Endodermal cell (in vitro differentiated cells): ENCODE measurements around the gene SLC26A2. TPM values are rescaled to one million over a fixed set of nuclear protein-coding genes. Genes with fewer than 3 reads are reported as not detected.

Experiments used
- DNase-seq: peaks from one replicate; pipeline ENCODE4 v3.0.0-alpha.2; 2017
- H3K27ac ChIP-seq: 2 replicates; pipeline ENCODE4 v1.5.1; 2013; ENCODE audit warnings: mild to moderate bottlenecking, low read depth, low read length, moderate library complexity
- H3K27me3 ChIP-seq: 2 replicates; pipeline ENCODE4 v1.6.1; 2013; ENCODE audit warnings: mild to moderate bottlenecking, low read length, moderate library complexity; ENCODE audit not compliant: insufficient read depth, control insufficient read depth, poor library complexity, severe bottlenecking
- H3K36me3 ChIP-seq: 2 replicates; pipeline ENCODE4 v1.7.0; 2013; ENCODE audit warnings: mild to moderate bottlenecking, low read length, moderate library complexity; ENCODE audit not compliant: control insufficient read depth, insufficient read depth
- H3K4me1 ChIP-seq: one replicate; pipeline ENCODE4 v1.7.0; 2013; ENCODE audit warnings: low read length; ENCODE audit not compliant: control insufficient read depth, insufficient read depth
- H3K4me3 ChIP-seq: 2 replicates; pipeline ENCODE4 v1.5.1; 2013; ENCODE audit warnings: mild to moderate bottlenecking, low read length, moderate library complexity
- H3K9ac ChIP-seq: 2 replicates; pipeline ENCODE4 v1.6.1; 2013; ENCODE audit warnings: mild to moderate bottlenecking, low read length, moderate library complexity; ENCODE audit not compliant: poor library complexity, severe bottlenecking; ENCODE audit errors: extremely low read depth
- H3K9me3 ChIP-seq: 2 replicates; pipeline ENCODE4 v1.6.1; 2013; ENCODE audit warnings: mild to moderate bottlenecking, low read length, moderate library complexity; ENCODE audit not compliant: control insufficient read depth
- H3K27ac Mint-ChIP-seq: 2 replicates; pipeline ENCODE4 v1.8.0; 2020; ENCODE audit warnings: mixed read lengths
- H3K27me3 Mint-ChIP-seq: 2 replicates; pipeline ENCODE4 v1.8.0; 2021; ENCODE audit warnings: mild to moderate bottlenecking, mixed read lengths; ENCODE audit not compliant: insufficient read depth
- H3K36me3 Mint-ChIP-seq: 2 replicates; pipeline ENCODE4 v1.8.0; 2020; ENCODE audit warnings: low read depth, mixed read lengths
- H3K4me1 Mint-ChIP-seq: 2 replicates; pipeline ENCODE4 v1.8.0; 2020; ENCODE audit warnings: mixed read lengths
- H3K4me3 Mint-ChIP-seq: 2 replicates; pipeline ENCODE4 v1.8.0; 2020; ENCODE audit warnings: mild to moderate bottlenecking, moderate library complexity, mixed read lengths
- H3K9me3 Mint-ChIP-seq: 2 replicates; pipeline ENCODE4 v1.8.0; 2020; ENCODE audit warnings: mild to moderate bottlenecking, mixed read lengths
- WGBS, 2 experiments: methylation state at CpG; one replicate each; pipeline versions ENCODE4 v1.1.5 to v1.1.7; 2013; ENCODE audit warnings: missing lambda C conversion rate in 2 of 2, mixed read lengths in 1 of 2; ENCODE audit not compliant: insufficient coverage in 1 of 2, insufficient read length in 1 of 2; 5-methylcytosine and 5-hydroxymethylcytosine counted together
- total RNA-seq, 2 donors: library from RNA; stranded (reverse); fragmentation: NEBNext Ultra II Directional in 1 of 2; extraction: Animal tissue kit (Norgen Biotek cat#: 25700) in 1 of 2; gene quantifications; 2 replicates in 1 of 2; 3 replicates in 1 of 2; pipeline ENCODE4 v1.2.1, GENCODE V29; 2021
- TF ChIP-seq, protein P1 (sequence below): fragments of 200-600 bp; sonication (generic); conservative IDR thresholded peaks from 2 replicates; pipeline ENCODE4 v1.5.0; 2021; ENCODE audit warnings: antibody characterized with exemption, mild to moderate bottlenecking

The SLC26A2 gene
- total RNA-seq, 2 donors from 2014 or later, result 22.3 to 23.9 TPM

DNA sequence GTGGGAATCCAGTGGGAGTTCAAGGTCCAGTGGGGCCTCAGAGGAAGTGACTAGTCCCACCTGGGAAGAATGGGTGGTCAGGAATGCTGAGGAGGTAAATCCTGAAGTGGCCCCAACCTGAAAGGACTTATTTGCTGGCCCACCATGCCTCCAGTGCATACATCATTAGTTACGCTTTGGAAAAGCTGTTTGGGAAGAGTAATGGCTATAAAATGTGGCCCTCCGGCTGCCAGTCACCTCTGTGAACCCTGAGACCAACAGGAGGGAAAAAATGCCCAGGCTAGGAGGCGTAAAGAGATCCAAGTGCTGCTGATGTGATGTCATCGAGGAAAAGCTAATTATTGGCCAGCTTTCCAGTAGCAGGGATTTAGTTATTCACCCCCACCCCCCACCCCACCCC lies 2.7 kb upstream of the SLC26A2 start:
- H3K9me3 ChIP-seq, result no peaks in the 10 kb centered on the region
- 98 to 100% methylated on average over 2 to 4 of the region's 4 CpGs for WGBS, 2 experiments
- H3K9ac ChIP-seq, result no peak overlapping the region
- Mint-ChIP-seq H3K9me3 (no peaks in the 10 kb centered on the region), H3K4me3 (no peak overlapping the region), H3K27me3 (no peaks in the 10 kb centered on the region), H3K36me3 (peaks cover 2% of the 10 kb centered on the region), H3K27ac (no peak overlapping the region), H3K4me1 (peaks cover 17% of the 10 kb centered on the region)
- no peaks in the 10 kb centered on the region for H3K27me3 ChIP-seq
- peaks cover 9% of the 10 kb centered on the region for H3K4me1 ChIP-seq
- TF ChIP-seq, protein P1, sequence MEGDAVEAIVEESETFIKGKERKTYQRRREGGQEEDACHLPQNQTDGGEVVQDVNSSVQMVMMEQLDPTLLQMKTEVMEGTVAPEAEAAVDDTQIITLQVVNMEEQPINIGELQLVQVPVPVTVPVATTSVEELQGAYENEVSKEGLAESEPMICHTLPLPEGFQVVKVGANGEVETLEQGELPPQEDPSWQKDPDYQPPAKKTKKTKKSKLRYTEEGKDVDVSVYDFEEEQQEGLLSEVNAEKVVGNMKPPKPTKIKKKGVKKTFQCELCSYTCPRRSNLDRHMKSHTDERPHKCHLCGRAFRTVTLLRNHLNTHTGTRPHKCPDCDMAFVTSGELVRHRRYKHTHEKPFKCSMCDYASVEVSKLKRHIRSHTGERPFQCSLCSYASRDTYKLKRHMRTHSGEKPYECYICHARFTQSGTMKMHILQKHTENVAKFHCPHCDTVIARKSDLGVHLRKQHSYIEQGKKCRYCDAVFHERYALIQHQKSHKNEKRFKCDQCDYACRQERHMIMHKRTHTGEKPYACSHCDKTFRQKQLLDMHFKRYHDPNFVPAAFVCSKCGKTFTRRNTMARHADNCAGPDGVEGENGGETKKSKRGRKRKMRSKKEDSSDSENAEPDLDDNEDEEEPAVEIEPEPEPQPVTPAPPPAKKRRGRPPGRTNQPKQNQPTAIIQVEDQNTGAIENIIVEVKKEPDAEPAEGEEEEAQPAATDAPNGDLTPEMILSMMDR, result no peak
- no peak overlapping the region for H3K27ac ChIP-seq
- no peak overlapping the region for H3K4me3 ChIP-seq
- H3K36me3 ChIP-seq, result no peaks in the 10 kb centered on the region
- DNase-seq, result no peak

GRCh38 chr5:149959406-149960236 lies 937 bp upstream of the SLC26A2 start:
- Mint-ChIP-seq H3K9me3 (no peaks in the 10 kb centered on the region), H3K27me3 (no peaks in the 10 kb centered on the region), H3K36me3 (peaks cover 6% of the 10 kb centered on the region), H3K4me1 (peaks cover 17% of the 10 kb centered on the region), H3K27ac (peak overlapping the region; percentile 98), H3K4me3 (peak overlapping the region; percentile 81)
- Histone ChIP-seq H3K4me1 (peaks cover 9% of the 10 kb centered on the region), H3K9ac (peak overlapping the region; percentile 61), H3K27ac (peak overlapping the region; percentile 61), H3K36me3 (no peaks in the 10 kb centered on the region), H3K4me3 (peak overlapping the region; percentile 88), H3K9me3 (no peaks in the 10 kb centered on the region), H3K27me3 (no peaks in the 10 kb centered on the region)
- DNase-seq, result peak; percentile 70
- TF ChIP-seq, protein P1, result peak; percentile 83
- 32 to 52% methylated on average over 5 to 14 of the region's 14 CpGs for WGBS, 2 experiments

DNA sequence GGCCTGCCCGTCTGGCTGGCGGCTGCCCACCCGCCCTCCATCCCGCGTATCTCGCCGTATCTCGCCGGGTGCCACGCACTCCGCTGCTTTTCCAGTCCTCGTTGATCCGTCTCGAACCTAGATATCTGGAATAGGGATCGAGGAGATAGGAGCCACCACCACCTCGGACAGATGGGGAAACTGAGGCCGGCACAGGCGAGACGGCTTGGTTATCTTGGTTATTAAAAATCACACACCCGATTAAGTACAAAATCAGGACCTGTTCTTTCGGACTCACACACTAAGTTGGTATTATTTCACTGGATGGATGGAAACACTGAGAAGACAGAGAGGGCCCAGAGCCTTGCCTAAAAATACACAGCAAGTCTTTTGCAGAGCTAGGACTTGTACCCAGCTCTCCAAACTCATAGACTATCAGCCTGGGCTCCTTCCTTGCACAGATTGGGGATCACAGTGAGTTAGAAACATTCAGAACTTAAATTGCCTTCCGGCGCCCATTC lies 678 bp downstream of the SLC26A2 start:
- no peaks in the 10 kb centered on the region for H3K36me3 ChIP-seq
- Mint-ChIP-seq H3K4me3 (peak overlapping the region; percentile 81), H3K4me1 (peaks cover 17% of the 10 kb centered on the region), H3K36me3 (peaks cover 6% of the 10 kb centered on the region), H3K9me3 (no peaks in the 10 kb centered on the region), H3K27ac (peak overlapping the region; percentile 33), H3K27me3 (no peaks in the 10 kb centered on the region)
- peak overlapping the region; percentile 88 for H3K4me3 ChIP-seq
- H3K27ac ChIP-seq, result no peak overlapping the region
- H3K4me1 ChIP-seq, result peaks cover 9% of the 10 kb centered on the region
- 6 to 12% methylated on average over 14 to 23 of the region's 23 CpGs for WGBS, 2 experiments
- peak overlapping the region; percentile 13 for H3K9ac ChIP-seq
- TF ChIP-seq, protein P1, result no peak
- no peak for DNase-seq
- no peaks in the 10 kb centered on the region for H3K9me3 ChIP-seq
- no peaks in the 10 kb centered on the region for H3K27me3 ChIP-seq
